ENCODE measurements around the gene ZAP70. TPM values are rescaled to one million over a fixed set of nuclear protein-coding genes. Genes with fewer than 3 reads are reported as not detected.

Gene ZAP70
- total RNA-seq, 4 donors from 2014 or later: 0.46 to 2.2 (median 1.5) TPM

DNA sequence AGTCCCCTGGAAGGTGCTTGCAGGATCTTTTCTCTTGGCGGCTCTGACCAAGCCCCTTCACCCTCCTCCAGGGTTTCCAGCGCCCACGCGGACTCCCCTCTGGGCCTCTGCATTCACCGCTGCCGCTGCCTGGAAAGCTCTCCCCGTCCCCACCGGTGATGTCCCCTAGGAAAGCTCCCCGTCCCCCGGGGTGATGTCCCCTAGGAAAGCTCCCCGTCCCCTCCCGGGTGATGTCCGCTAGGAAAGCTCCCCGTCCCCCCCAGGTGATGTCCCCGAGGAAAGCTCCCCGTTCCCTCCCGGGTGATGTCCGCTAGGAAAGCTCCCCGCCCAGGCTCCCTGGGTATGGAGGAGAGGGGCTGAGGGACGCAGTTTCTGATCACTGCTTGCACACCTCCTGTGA is 27.9 kb downstream of the ZAP70 start:
- no peak for ATAC-seq
- Histone ChIP-seq H3K27ac (no peak overlapping the region), H3K4me3 (no peak overlapping the region), H3K27me3 (no peaks in the 10 kb centered on the region), H3K36me3 (peaks cover 0 to 6% of the 10 kb centered on the region in 2 donors), H3K9me3 (no peaks in the 10 kb centered on the region), H3K4me1 (no peaks in the 10 kb centered on the region)
- 50 to 88% methylated on average over 2 to 5 of the region's 20 CpGs for WGBS, 2 donors (ENCODE audit: low coverage in 1 of 2)
- no peak for TF ChIP-seq EP300 (IDR thresholded peaks at IDR 0.05)
- TF ChIP-seq POLR2AphosphoS5 (IDR thresholded peaks at IDR 0.05): no peak
- TF ChIP-seq, protein P1, sequence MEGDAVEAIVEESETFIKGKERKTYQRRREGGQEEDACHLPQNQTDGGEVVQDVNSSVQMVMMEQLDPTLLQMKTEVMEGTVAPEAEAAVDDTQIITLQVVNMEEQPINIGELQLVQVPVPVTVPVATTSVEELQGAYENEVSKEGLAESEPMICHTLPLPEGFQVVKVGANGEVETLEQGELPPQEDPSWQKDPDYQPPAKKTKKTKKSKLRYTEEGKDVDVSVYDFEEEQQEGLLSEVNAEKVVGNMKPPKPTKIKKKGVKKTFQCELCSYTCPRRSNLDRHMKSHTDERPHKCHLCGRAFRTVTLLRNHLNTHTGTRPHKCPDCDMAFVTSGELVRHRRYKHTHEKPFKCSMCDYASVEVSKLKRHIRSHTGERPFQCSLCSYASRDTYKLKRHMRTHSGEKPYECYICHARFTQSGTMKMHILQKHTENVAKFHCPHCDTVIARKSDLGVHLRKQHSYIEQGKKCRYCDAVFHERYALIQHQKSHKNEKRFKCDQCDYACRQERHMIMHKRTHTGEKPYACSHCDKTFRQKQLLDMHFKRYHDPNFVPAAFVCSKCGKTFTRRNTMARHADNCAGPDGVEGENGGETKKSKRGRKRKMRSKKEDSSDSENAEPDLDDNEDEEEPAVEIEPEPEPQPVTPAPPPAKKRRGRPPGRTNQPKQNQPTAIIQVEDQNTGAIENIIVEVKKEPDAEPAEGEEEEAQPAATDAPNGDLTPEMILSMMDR (IDR thresholded peaks at IDR 0.05): no peak
- TF ChIP-seq POLR2A (IDR thresholded peaks at IDR 0.05): no peak

DNA sequence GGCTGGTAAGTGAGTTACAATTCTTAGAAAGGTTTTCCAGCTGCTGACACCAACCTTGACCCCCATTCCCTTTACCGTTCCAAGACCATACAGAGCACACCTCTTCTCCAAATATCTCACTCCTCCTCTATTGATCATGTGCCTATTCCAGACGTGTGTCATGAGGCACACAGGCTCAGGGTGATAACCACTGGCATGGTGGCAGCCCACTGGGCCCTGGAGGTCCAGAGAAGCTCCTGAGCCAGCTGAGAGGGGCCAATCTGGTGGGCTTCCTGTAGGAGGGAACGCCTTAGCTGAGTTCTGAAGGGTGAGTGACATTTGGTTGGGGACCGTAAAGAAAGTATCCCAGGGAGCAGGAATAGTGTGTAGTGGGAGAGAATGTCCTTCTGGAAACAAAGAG is 28.3 kb downstream of the ZAP70 start:
- Histone ChIP-seq H3K27ac (no peak overlapping the region), H3K4me1 (no peaks in the 10 kb centered on the region), H3K27me3 (no peaks in the 10 kb centered on the region), H3K36me3 (peaks cover 0 to 6% of the 10 kb centered on the region in 2 donors), H3K9me3 (no peaks in the 10 kb centered on the region), H3K4me3 (no peak overlapping the region)
- 71 to 100% methylated on average over 1 to 2 of the region's 4 CpGs for WGBS, 2 donors (ENCODE audit: low coverage in 1 of 2)
- TF ChIP-seq POLR2AphosphoS5 (IDR thresholded peaks at IDR 0.05): no peak
- TF ChIP-seq, protein P1 (IDR thresholded peaks at IDR 0.05): no peak
- TF ChIP-seq POLR2A (IDR thresholded peaks at IDR 0.05): no peak
- TF ChIP-seq EP300 (IDR thresholded peaks at IDR 0.05): no peak
- ATAC-seq: no peak

DNA sequence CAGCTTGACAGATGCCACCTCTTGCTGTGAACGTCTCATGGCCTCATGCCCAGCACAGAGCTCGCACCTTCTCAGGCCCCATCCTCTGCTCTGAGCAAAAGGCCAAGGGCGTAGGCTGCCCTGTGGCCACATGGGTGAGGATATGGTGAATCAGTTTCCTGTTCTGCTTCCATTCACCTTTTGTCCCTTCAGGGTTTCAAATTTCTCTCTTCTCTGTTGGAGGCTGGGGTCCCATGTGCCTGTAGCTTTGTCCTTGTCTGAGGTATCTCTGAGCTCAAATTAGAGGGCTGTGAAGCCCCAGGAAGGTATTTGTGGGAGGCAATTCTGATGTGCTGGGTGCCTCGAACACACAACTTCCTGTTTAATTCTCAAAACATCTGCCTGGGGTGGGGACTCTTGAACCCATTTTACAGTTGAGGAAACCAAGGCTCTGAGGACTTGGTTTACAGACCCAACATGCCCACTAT is 29.0 kb downstream of the ZAP70 start:
- no peaks in the 10 kb centered on the region for H3K9me3 ChIP-seq
- H3K27ac ChIP-seq: no peak overlapping the region
- no peaks in the 10 kb centered on the region for H3K4me1 ChIP-seq
- TF ChIP-seq POLR2AphosphoS5 (IDR thresholded peaks at IDR 0.05) (no peak), EP300 (IDR thresholded peaks at IDR 0.05) (no peak), POLR2A (IDR thresholded peaks at IDR 0.05) (no peak)
- TF ChIP-seq, protein P1 (IDR thresholded peaks at IDR 0.05): no peak
- H3K27me3 ChIP-seq: no peaks in the 10 kb centered on the region
- no peak overlapping the region for H3K4me3 ChIP-seq
- ATAC-seq: no peak
- H3K36me3 ChIP-seq: peaks cover 0 to 6% of the 10 kb centered on the region in 2 donors
- 79 to 90% methylated on average over 3 of the region's 4 CpGs for WGBS, 2 donors (ENCODE audit: low coverage in 1 of 2)

DNA sequence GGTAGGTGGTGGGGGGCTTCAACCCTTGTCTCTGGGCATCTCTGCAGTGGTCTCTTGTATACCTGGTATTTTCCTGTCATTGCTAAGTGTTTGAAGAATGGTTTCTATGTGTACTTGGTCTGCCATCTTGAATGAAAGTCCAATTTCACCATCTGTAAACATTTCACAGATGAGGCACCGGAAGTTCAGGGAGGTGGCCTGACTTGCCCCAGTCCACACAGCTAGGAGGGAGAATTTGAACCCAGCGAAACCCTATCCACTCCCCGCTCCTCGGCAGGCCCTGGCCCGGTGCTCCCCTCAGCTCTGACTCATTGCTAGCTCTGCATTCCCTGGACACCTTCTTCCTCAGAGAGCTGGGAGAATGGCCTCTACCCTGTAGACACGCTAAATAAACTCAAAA is 30.5 kb downstream of the ZAP70 start:
- ATAC-seq: no peak
- H3K9me3 ChIP-seq: no peaks in the 10 kb centered on the region
- no peak for TF ChIP-seq POLR2AphosphoS5 (IDR thresholded peaks at IDR 0.05)
- TF ChIP-seq, protein P1 (IDR thresholded peaks at IDR 0.05): no peak
- TF ChIP-seq POLR2A (IDR thresholded peaks at IDR 0.05): no peak
- TF ChIP-seq EP300 (IDR thresholded peaks at IDR 0.05): no peak
- no peaks in the 10 kb centered on the region for H3K27me3 ChIP-seq
- 78% methylated on average over 5 of the region's 6 CpGs; no CpG with 5 or more reads in 1 of the 2 donors for WGBS, 2 donors (ENCODE audit: low coverage in 1 of 2)
- H3K36me3 ChIP-seq: peaks cover 0 to 6% of the 10 kb centered on the region in 2 donors
- H3K27ac ChIP-seq: no peak overlapping the region
- H3K4me1 ChIP-seq: no peaks in the 10 kb centered on the region
- no peak overlapping the region for H3K4me3 ChIP-seq

DNA sequence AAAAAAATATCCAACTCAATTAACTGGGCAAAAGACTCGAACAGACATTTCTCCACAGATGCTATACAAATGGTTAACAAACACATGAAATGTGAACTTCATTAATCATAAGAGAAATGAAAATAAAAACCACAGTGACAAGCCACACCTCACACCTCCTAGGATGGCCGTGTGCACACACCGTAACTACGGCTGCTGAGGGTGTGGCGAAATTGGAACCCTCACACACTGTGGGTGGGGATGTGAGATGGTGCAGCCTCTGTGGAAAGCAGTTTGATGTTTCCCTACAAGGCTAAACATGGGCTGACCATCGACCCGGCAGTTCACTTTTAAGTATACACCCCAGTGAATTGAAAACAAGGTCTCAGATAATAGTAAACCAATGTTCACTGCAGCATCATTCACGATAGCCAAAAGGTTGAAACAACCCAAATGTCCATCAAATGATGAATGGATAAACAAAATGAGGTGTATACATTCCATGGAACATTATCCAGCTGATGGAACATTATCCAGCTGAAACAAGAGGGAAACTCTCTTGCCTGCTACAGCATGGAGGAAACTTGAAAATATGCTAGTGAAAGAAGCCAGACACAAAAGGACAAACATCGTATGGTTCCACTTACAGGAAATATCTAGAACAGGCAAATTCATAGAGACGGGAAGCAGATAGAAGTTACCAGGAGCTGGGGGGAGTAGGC is 32.2 kb downstream of the ZAP70 start:
- Histone ChIP-seq H3K9me3 (no peaks in the 10 kb centered on the region), H3K27ac (no peak overlapping the region), H3K36me3 (peaks cover 0 to 9% of the 10 kb centered on the region in 2 donors), H3K4me3 (no peak overlapping the region), H3K4me1 (no peaks in the 10 kb centered on the region), H3K27me3 (no peaks in the 10 kb centered on the region)
- TF ChIP-seq EP300 (IDR thresholded peaks at IDR 0.05): no peak
- TF ChIP-seq, protein P1 (IDR thresholded peaks at IDR 0.05): no peak
- no peak for TF ChIP-seq POLR2AphosphoS5 (IDR thresholded peaks at IDR 0.05)
- no peak for TF ChIP-seq POLR2A (IDR thresholded peaks at IDR 0.05)
- WGBS, 2 donors (ENCODE audit: low coverage in 1 of 2): 15 to 47% methylated on average over 5 to 10 of the region's 10 CpGs
- no peak for ATAC-seq

Measured in gastroesophageal sphincter (tissue), 4 donors.